GM12878 (cell line): ENCODE results near the gene NUP205. TPM values are rescaled to one million over a fixed set of nuclear protein-coding genes. Genes with fewer than 3 reads are reported as not detected.

Experiments used
- ATAC-seq: fragments of 200-7000 bp; cut with Tn5 transposase; 3 replicates; pipeline ENCODE4 v1.9.1; 2020; ENCODE audit warnings: mild to moderate bottlenecking, moderate library complexity
- BruUV-seq: library from RNA; stranded (reverse); fragments of 400-500 nt; replicated peaks from 2 replicates; lab custom pipeline; 2021; lab: Mats Ljungman, UMichigan
- CTCF ChIA-PET: fragments of 300-600 bp; sonication (Branson Sonifier 250); formaldehyde crosslinking; extraction: SDS; loops from one replicate; lab custom pipeline; 2021; ENCODE audit warnings: inconsistent platforms; lab: Yijun Ruan, JAX
- POLR2A ChIA-PET: fragments of 350-600 bp; formaldehyde crosslinking; extraction: SDS; loops from one replicate; lab custom pipeline; 2021; ENCODE audit warnings: inconsistent platforms; lab: Charles Lee
- RAD21 ChIA-PET: fragments of 300-600 bp; sonication (Branson Sonifier 250); formaldehyde crosslinking; loops from one replicate; lab custom pipeline; 2023; ENCODE audit warnings: antibody characterized with exemption; ENCODE audit not compliant: unreplicated experiment; lab: Charles Lee
- SMC1A ChIA-PET: fragments of 300-600 bp; sonication (Branson Sonifier 250); formaldehyde crosslinking; loops from one replicate; lab custom pipeline; 2023; ENCODE audit not compliant: unreplicated experiment, uncharacterized antibody; lab: Charles Lee
- DNase-seq: peaks from one replicate; pipeline ENCODE4 v3.0.0-alpha.2; 2011; ENCODE audit warnings: low read depth, low spot score
- FAIRE-seq: peaks from 3 replicates; lab custom pipeline; 2011; peaks lifted over from hg19 to GRCh38; lab: Jason Lieb, UNC
- H2AFZ ChIP-seq: 2 replicates; pipeline ENCODE4 v1.6.0; 2011; ENCODE audit warnings: low read depth, low read length, control low read depth; ENCODE audit not compliant: control insufficient read depth
- H3K27ac ChIP-seq: 2 replicates; pipeline ENCODE4 v1.5.1; 2011; ENCODE audit warnings: control low read depth; ENCODE audit not compliant: control insufficient read depth, insufficient read depth
- H3K27me3 ChIP-seq, 2 experiments: replicated peaks in 1 of 2; 2 replicates each; pipeline versions ENCODE4 v1.6.0 to v1.6.1; 2011; ENCODE audit warnings: low read length in 1 of 2; ENCODE audit not compliant: control insufficient read depth in 2 of 2, insufficient read depth in 2 of 2
- H3K36me3 ChIP-seq, 2 experiments: 2 replicates each; pipeline ENCODE4 v1.5.1; 2011; ENCODE audit warnings: low read length in 1 of 2; ENCODE audit not compliant: control insufficient read depth in 2 of 2, insufficient read depth in 2 of 2
- H3K4me1 ChIP-seq: 2 replicates; pipeline ENCODE4 v1.6.1; 2011; ENCODE audit warnings: mild to moderate bottlenecking, low read length, moderate library complexity, mixed read lengths; ENCODE audit not compliant: control insufficient read depth, insufficient read depth
- H3K4me2 ChIP-seq: 2 replicates; pipeline ENCODE4 v1.6.0; 2011; ENCODE audit warnings: control low read depth; ENCODE audit not compliant: control insufficient read depth, insufficient read depth
- H3K4me3 ChIP-seq: fragments of 200-600 bp; sonication (generic); 2 replicates; pipeline ENCODE4 v1.5.1; 2016
- H3K79me2 ChIP-seq: 2 replicates; pipeline ENCODE4 v1.6.0; 2011; ENCODE audit warnings: low read length; ENCODE audit not compliant: control insufficient read depth, insufficient read depth
- H3K9ac ChIP-seq: 2 replicates; pipeline ENCODE4 v1.8.0; 2011; ENCODE audit warnings: low read length, control low read depth, mixed read lengths; ENCODE audit not compliant: control insufficient read depth, insufficient read depth
- H3K9me3 ChIP-seq: replicated peaks from 3 replicates; pipeline ENCODE4 v1.5.1; 2011; ENCODE audit warnings: mild to moderate bottlenecking, low read length; ENCODE audit not compliant: control insufficient read depth, insufficient read depth
- H4K20me1 ChIP-seq: 2 replicates; pipeline ENCODE4 v1.6.0; 2011; ENCODE audit not compliant: control insufficient read depth, insufficient read depth
- BCLAF1 ChIP-seq: fragments of 450-650 bp; IDR thresholded peaks from 2 replicates; pipeline ENCODE4 v1.6.1; 2017; ENCODE audit warnings: antibody characterized with exemption, mild to moderate bottlenecking, moderate library complexity
- CBX5 ChIP-seq: sonication (generic); IDR thresholded peaks from 2 replicates; pipeline ENCODE4 v1.6.1; 2016; ENCODE audit warnings: low read depth, moderate library complexity, mild to moderate bottlenecking, inconsistent platforms
- CREM ChIP-seq: IDR thresholded peaks from 2 replicates; pipeline ENCODE4 v1.6.1; 2014; ENCODE audit warnings: antibody characterized with exemption, low read depth
- CTCF ChIP-seq, 3 experiments: IDR thresholded peaks in 2 of 3; conservative IDR thresholded peaks in 1 of 3; 2 replicates each; pipeline ENCODE4 v1.5.1; 2011; ENCODE audit warnings: low read depth in 3 of 3, low read length in 3 of 3, mild to moderate bottlenecking in 3 of 3, control low read depth in 2 of 3, moderate library complexity in 2 of 3, inconsistent platforms in 1 of 3, mixed read lengths in 1 of 3; ENCODE audit not compliant: control insufficient read depth in 2 of 3, insufficient read depth in 1 of 3; ENCODE audit errors: extremely low read depth in 1 of 3
- DPF2 ChIP-seq: fragments of 450-650 bp; IDR thresholded peaks from 2 replicates; pipeline ENCODE4 v1.6.1; 2017; ENCODE audit warnings: mild to moderate bottlenecking
- EZH2 ChIP-seq: IDR thresholded peaks from 2 replicates; pipeline ENCODE4 v1.6.1; 2012; ENCODE audit warnings: low read depth, mild to moderate bottlenecking, control low read depth, inconsistent platforms, low read length, borderline replicate concordance; ENCODE audit not compliant: control insufficient read depth
- HSF1 ChIP-seq: fragments of 150-350 bp; IDR thresholded peaks from 2 replicates; pipeline ENCODE4 v1.6.1; 2014; ENCODE audit warnings: mild to moderate bottlenecking, low read depth, low read length
- MXI1 ChIP-seq: fragments of 150-350 bp; IDR thresholded peaks from 2 replicates; pipeline ENCODE4 v1.6.1; 2011; ENCODE audit warnings: low read depth, mild to moderate bottlenecking, inconsistent platforms, low read length, improper control_type of control experiment
- RELA ChIP-seq: fragments of 450-650 bp; IDR thresholded peaks from 2 replicates; pipeline ENCODE4 v1.8.0; 2014; ENCODE audit warnings: borderline replicate concordance; ENCODE audit not compliant: partially characterized antibody
- ZNF207 ChIP-seq: fragments of 450-650 bp; IDR thresholded peaks from 2 replicates; pipeline ENCODE4 v1.6.1; 2014; ENCODE audit warnings: antibody characterized with exemption, mild to moderate bottlenecking, borderline replicate concordance
- ZNF592 ChIP-seq: fragments of 450-650 bp; IDR thresholded peaks from 2 replicates; pipeline ENCODE4 v1.6.1; 2017; ENCODE audit warnings: mild to moderate bottlenecking, moderate library complexity
- WGBS: methylation state at CpG from one replicate; pipeline ENCODE4 v1.1.6; 2016; ENCODE audit warnings: low lambda C conversion rate; ENCODE audit not compliant: insufficient replicate concordance, insufficient coverage; ENCODE audit errors: missing lambda C conversion rate; 5-methylcytosine and 5-hydroxymethylcytosine counted together
- in situ Hi-C: fragments of 300-500 bp; cut with MboI; formaldehyde crosslinking; loops from 9 replicates; pipeline ENCODE4 v1.14.3; 2018; ENCODE audit warnings: mixed read lengths
- intact Hi-C: fragments of 100-400 bp; cut with micrococcal nuclease; formaldehyde crosslinking; loops from one replicate; pipeline ENCODE4 v1.14.2; 2022; ENCODE audit not compliant: unreplicated experiment
- polyA plus RNA-seq, 11 experiments: library from polyadenylated mRNA; depleted of rRNA in 4 of 11; unstranded in 6 of 11; stranded (reverse) in 5 of 11; fragments of >200 nt; fragmentation: Nextera tagmentation in 4 of 11; fragmentation: Illumina TruSeq in 1 of 11; extraction: Ambion mirVana in 4 of 11; extraction: Trizol in 1 of 11; gene quantifications; 1 replicate in 1 of 11; 2 replicates in 10 of 11; pipeline versions ENCODE4 v1.2.1 to v1.2.3, GENCODE V29; 2011 to 2016; ENCODE audit warnings: inconsistent platforms in 2 of 11, missing spikeins in 2 of 11, low read depth in 1 of 11
- total RNA-seq, 4 experiments: library from RNA; depleted of rRNA in 3 of 4; stranded (reverse); fragments of >200 nt in 3 of 4; fragmentation: Illumina TruSeq in 1 of 4; extraction: Trizol in 1 of 4; gene quantifications; 2 replicates each; pipeline versions ENCODE4 v1.2.1 to v1.2.3, GENCODE V29; 2013 to 2021

The NUP205 gene
- total and polyA plus RNA-seq, 10 of the 15 experiments (the other 5 are each of a cell fraction or from before 2014, with no cell fraction given) = 41.4 to 110 (median 85.9) TPM

GRCh38 chr7:135650831-135651573 is 93.3 kb downstream of the NUP205 start:
- H3K27me3 ChIP-seq = no peaks in the 10 kb centered on the region
- in situ Hi-C loops (no loop called here), intact Hi-C loops (no loop called here)
- no TSS peak for BruUV-seq
- no peaks in the 10 kb centered on the region for H3K9me3 ChIP-seq
- no peaks in the 10 kb centered on the region for H4K20me1 ChIP-seq
- H3K79me2 ChIP-seq = no peaks in the 10 kb centered on the region
- ChIA-PET POLR2A (interaction anchor here (0.7 kb wide), 1 partner anchor 228 kb away, joined by 3 read pairs; no protein-coding TSS in a partner anchor), SMC1A (interaction anchor here (0.6 kb wide), 1 partner anchor 376 kb away, joined by 3 read pairs; no protein-coding TSS in a partner anchor), RAD21 (no interaction called here), CTCF (interaction anchor here (2.0 kb wide), 1 partner anchor 29 kb away, joined by 4 read pairs; no protein-coding TSS in a partner anchor)
- H3K36me3 ChIP-seq = peaks cover 2 to 15% of the 10 kb centered on the region in 2 experiments
- 97% methylated on average over 15 of the region's 15 CpGs for WGBS
- H3K4me3 ChIP-seq = no peak overlapping the region
- no peak overlapping the region for H3K4me2 ChIP-seq
- H2AFZ ChIP-seq = no peak overlapping the region
- H3K9ac ChIP-seq = no peak overlapping the region
- ATAC-seq (no peak), FAIRE-seq (no peak), DNase-seq (no peak)
- H3K27ac ChIP-seq = no peak overlapping the region
- H3K4me1 ChIP-seq = no peaks in the 10 kb centered on the region
- no peak for TF ChIP-seq RELA
- no peak for TF ChIP-seq CBX5
- TF ChIP-seq EZH2 = no peak
- no peak for TF ChIP-seq ZNF207
- no peak for TF ChIP-seq MXI1
- TF ChIP-seq HSF1 = no peak
- TF ChIP-seq CTCF (IDR thresholded peaks at IDR 0.05 in 2 of 3, conservative IDR thresholded peaks at IDR 0.05 in 1 of 3; ENCODE audit: control insufficient read depth in 2 of 3, extremely low read depth in 1 of 3, insufficient read depth in 1 of 3, low read depth in 3 of 3, low read length in 3 of 3) = no peak
- no peak for TF ChIP-seq ZNF592
- TF ChIP-seq DPF2 = no peak
- TF ChIP-seq CREM = no peak
- TF ChIP-seq BCLAF1 = no peak
